Neuronal stem cell (in vitro differentiated cells): ENCODE data around the gene SLC1A7.

Experiments used
- DNase-seq: peaks from one replicate; pipeline ENCODE4 v3.0.0-alpha.2; 2013; ENCODE audit warnings: low spot score
- H2AFZ ChIP-seq: one replicate; pipeline ENCODE4 v1.6.1; 2013; ENCODE audit warnings: mild to moderate bottlenecking, low read length, inconsistent platforms
- H2AK5ac ChIP-seq: 2 replicates; pipeline ENCODE4 v1.6.1; 2013; ENCODE audit warnings: low read depth, mild to moderate bottlenecking, inconsistent platforms, low read length, moderate library complexity, mixed read lengths
- H2BK120ac ChIP-seq: 2 replicates; pipeline ENCODE4 v1.6.1; 2013; ENCODE audit warnings: low read depth, mild to moderate bottlenecking, inconsistent platforms, low read length, moderate library complexity, mixed read lengths
- H2BK12ac ChIP-seq: one replicate; pipeline ENCODE4 v1.6.1; 2013; ENCODE audit warnings: low read length, inconsistent platforms
- H2BK15ac ChIP-seq: 2 replicates; pipeline ENCODE4 v1.6.1; 2013; ENCODE audit warnings: mild to moderate bottlenecking, low read length, inconsistent platforms, mixed read lengths
- H2BK5ac ChIP-seq: one replicate; pipeline ENCODE4 v1.6.1; 2013; ENCODE audit warnings: inconsistent platforms, mild to moderate bottlenecking, low read length, moderate library complexity
- H3K14ac ChIP-seq: one replicate; pipeline ENCODE4 v1.6.1; 2013; ENCODE audit warnings: low read length, inconsistent platforms
- H3K18ac ChIP-seq: 2 replicates; pipeline ENCODE4 v1.6.1; 2013; ENCODE audit warnings: low read length, inconsistent platforms
- H3K23ac ChIP-seq: 2 replicates; pipeline ENCODE4 v1.6.1; 2013; ENCODE audit warnings: low read depth, mild to moderate bottlenecking, mixed read lengths, low read length, inconsistent platforms; ENCODE audit not compliant: poor library complexity
- H3K27ac ChIP-seq: replicated peaks from 3 replicates; pipeline ENCODE4 v1.5.1; 2013; ENCODE audit warnings: low read length, inconsistent platforms
- H3K27me3 ChIP-seq, 3 experiments: 2 replicates each; pipeline ENCODE4 v1.6.1; 2013; ENCODE audit warnings: low read length in 3 of 3, mild to moderate bottlenecking in 2 of 3, inconsistent platforms in 1 of 3, low read depth in 1 of 3, mixed read lengths in 1 of 3, moderate library complexity in 1 of 3; ENCODE audit not compliant: control insufficient read depth in 3 of 3, insufficient read depth in 3 of 3
- H3K36me3 ChIP-seq, 2 donors: replicated peaks in 1 of 2; 2 replicates each; pipeline ENCODE4 v1.6.1; 2013; ENCODE audit warnings: low read length in 2 of 2; ENCODE audit not compliant: control insufficient read depth in 2 of 2, insufficient read depth in 2 of 2
- H3K4ac ChIP-seq: 2 replicates; pipeline ENCODE4 v1.6.1; 2013; ENCODE audit warnings: inconsistent platforms, mild to moderate bottlenecking, low read length, moderate library complexity
- H3K4me1 ChIP-seq, 2 donors: 1 replicate in 1 of 2; 2 replicates in 1 of 2; pipeline ENCODE4 v1.6.1; 2013; ENCODE audit warnings: low read length in 2 of 2, low read depth in 1 of 2; ENCODE audit not compliant: control insufficient read depth in 2 of 2, insufficient read depth in 1 of 2
- H3K4me2 ChIP-seq: one replicate; pipeline ENCODE4 v1.6.1; 2013; ENCODE audit warnings: mild to moderate bottlenecking, low read length, inconsistent platforms; ENCODE audit not compliant: insufficient read depth, poor library complexity, severe bottlenecking
- H3K4me3 ChIP-seq, 2 donors: 2 replicates each; pipeline ENCODE4 v1.5.1; 2013; ENCODE audit warnings: low read length in 2 of 2, mild to moderate bottlenecking in 2 of 2, inconsistent platforms in 1 of 2, moderate library complexity in 1 of 2
- H3K79me1 ChIP-seq: one replicate; pipeline ENCODE4 v1.6.1; 2013; ENCODE audit warnings: low read depth, mild to moderate bottlenecking, inconsistent platforms, low read length, moderate library complexity
- H3K9ac ChIP-seq: one replicate; pipeline ENCODE4 v1.6.1; 2013; ENCODE audit warnings: mild to moderate bottlenecking, low read depth, low read length, inconsistent platforms; ENCODE audit not compliant: poor library complexity
- H3K9me3 ChIP-seq, 2 donors: replicated peaks in 1 of 2; 2 replicates each; pipeline versions ENCODE3 to v1.6.1; 2013; ENCODE audit warnings: low read length in 2 of 2, mild to moderate bottlenecking in 2 of 2, inconsistent platforms in 1 of 2, low read depth in 1 of 2, mixed read lengths in 1 of 2, moderate library complexity in 1 of 2; ENCODE audit not compliant: control insufficient read depth in 2 of 2, insufficient read depth in 1 of 2
- H4K8ac ChIP-seq: one replicate; pipeline ENCODE4 v1.6.1; 2013; ENCODE audit warnings: low read depth, mild to moderate bottlenecking, inconsistent platforms, low read length, moderate library complexity
- H4K91ac ChIP-seq: one replicate; pipeline ENCODE4 v1.6.1; 2013; ENCODE audit warnings: low read length, low read depth, mild to moderate bottlenecking, inconsistent platforms; ENCODE audit not compliant: poor library complexity
- WGBS, 2 donors: extraction: QIAGEN DNeasy Blood & Tissue Kit; methylation state at CpG; one replicate each; pipeline ENCODE4 v1.1.7; 2013; ENCODE audit warnings: missing lambda C conversion rate in 2 of 2, mixed read lengths in 1 of 2; ENCODE audit not compliant: insufficient read length in 2 of 2, insufficient replicate concordance in 1 of 2; ENCODE audit errors: extremely low coverage in 2 of 2; 5-methylcytosine and 5-hydroxymethylcytosine counted together

The SLC1A7 gene

DNA sequence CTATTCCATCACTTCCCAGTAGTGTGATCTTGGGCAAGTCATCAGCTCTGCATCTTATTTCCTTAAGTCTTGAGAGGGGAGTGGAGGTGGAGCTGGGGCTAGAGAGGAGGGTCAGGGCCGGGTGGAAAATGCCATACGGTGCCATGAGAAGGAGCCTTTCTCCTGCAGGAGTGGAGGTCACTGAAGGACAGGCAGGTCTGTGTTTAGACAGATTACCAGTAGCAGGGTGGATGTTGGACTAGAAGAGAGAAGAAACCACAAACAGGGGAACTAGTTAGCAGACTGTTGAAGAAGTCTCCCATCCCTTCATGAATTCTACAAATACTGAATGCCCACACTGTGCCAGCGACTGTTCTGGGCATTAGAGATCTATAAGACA lies 40.3 kb upstream of the SLC1A7 start:
- Histone ChIP-seq H3K4ac (no peak overlapping the region), H4K8ac (no peak overlapping the region), H3K23ac (no peak overlapping the region), H3K27ac (no peak overlapping the region), H3K9me3 (no peaks in the 10 kb centered on the region), H3K36me3 (no peaks in the 10 kb centered on the region), H3K4me1 (no peaks in the 10 kb centered on the region), H2AK5ac (no peak overlapping the region), H3K4me2 (no peak overlapping the region), H4K91ac (no peak overlapping the region), H3K79me1 (no peaks in the 10 kb centered on the region), H3K9ac (no peak overlapping the region), H2BK120ac (no peak overlapping the region), H2BK5ac (no peak overlapping the region), H3K14ac (no peak overlapping the region), H3K4me3 (no peak overlapping the region), H2BK12ac (no peak overlapping the region), H2AFZ (no peak overlapping the region), H3K27me3 (peaks cover 0 to 41% (median 0%) of the 10 kb centered on the region in 3 experiments), H2BK15ac (no peak overlapping the region), H3K18ac (no peak overlapping the region)
- WGBS, 2 donors, result no CpG with 5 or more reads among the region's 3 CpGs
- DNase-seq, result no peak

DNA sequence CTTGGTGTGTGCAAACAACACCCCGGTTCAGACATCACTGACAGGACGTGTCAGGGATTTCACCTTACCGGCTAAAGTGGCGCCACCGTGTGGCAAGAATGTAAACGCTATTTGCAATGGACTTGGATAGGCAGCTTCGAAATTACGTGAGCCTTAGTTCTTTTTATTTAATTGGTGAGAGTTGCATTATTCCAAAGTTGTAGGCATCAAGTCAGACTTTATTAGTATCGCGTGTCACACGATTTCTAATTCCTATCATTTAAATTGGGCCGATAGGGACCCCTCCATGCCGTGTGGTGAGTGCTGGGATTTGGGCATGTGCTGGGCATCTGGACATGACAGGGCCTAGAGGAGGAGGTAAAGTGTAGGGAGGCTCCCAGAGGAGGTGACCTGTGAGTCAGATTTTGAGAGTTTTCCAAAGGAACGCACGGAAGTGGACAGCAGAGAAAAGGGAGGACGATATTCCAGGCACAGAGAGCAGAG lies 39.7 kb upstream of the SLC1A7 start:
- WGBS, 2 donors, result no CpG with 5 or more reads among the region's 16 CpGs
- peak; percentile 86 for DNase-seq
- no peak overlapping the region for H4K91ac ChIP-seq
- H3K27ac ChIP-seq, result no peak overlapping the region
- no peak overlapping the region for H3K9ac ChIP-seq
- H3K27me3 ChIP-seq, result peaks cover 0 to 36% (median 0%) of the 10 kb centered on the region in 3 experiments
- H2BK12ac ChIP-seq, result no peak overlapping the region
- H3K4me2 ChIP-seq, result no peak overlapping the region
- no peak overlapping the region for H3K23ac ChIP-seq
- no peak overlapping the region for H2AK5ac ChIP-seq
- H3K14ac ChIP-seq, result no peak overlapping the region
- no peak overlapping the region for H2BK15ac ChIP-seq
- H3K36me3 ChIP-seq, result no peaks in the 10 kb centered on the region
- H3K4me1 ChIP-seq, result no peaks in the 10 kb centered on the region
- no peak overlapping the region for H4K8ac ChIP-seq
- no peak overlapping the region for H3K4ac ChIP-seq
- H3K4me3 ChIP-seq, result no peak overlapping the region
- no peaks in the 10 kb centered on the region for H3K9me3 ChIP-seq
- no peak overlapping the region for H2BK5ac ChIP-seq
- no peak overlapping the region for H3K18ac ChIP-seq
- H3K79me1 ChIP-seq, result no peaks in the 10 kb centered on the region
- H2BK120ac ChIP-seq, result no peak overlapping the region
- H2AFZ ChIP-seq, result no peak overlapping the region

DNA sequence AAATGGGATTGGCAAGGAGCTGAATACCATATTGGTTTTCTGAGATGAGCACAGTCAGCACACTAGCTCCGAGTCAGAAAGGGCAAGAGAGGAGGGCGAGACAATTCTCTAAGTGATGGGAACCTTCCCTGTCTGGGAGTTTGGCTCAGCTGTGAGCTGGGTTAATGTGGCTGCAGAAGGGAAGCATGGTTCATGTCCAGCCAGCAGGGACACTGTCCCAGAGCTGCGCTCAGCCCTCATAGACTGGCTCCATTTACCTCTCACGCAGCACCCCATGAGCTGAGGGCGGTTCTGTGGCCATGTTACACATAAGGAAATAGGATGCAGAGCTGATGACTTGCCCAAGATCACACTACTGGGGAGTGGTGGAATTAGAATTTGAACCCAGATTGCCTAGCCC lies 38.5 kb upstream of the SLC1A7 start:
- no peak overlapping the region for H2BK120ac ChIP-seq

DNA sequence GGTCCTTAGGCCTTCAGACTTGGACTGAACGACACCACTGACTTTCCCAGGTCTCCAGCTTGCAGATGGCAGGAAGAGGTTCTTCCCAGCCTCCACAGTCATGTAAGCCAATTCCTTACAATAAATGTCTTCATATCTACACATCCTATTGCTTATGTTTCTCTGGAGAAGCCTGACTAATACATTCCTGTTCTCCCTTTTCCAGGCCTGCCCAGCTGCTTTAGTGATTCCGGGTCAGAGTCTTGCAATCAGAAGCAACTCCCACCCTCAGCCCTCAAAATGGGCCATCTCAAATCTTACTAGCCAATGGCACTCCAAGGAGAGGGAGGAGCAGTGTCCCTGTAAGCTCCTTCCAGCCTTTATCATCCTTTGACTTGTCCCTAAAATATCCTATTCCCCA lies 37.8 kb upstream of the SLC1A7 start:
- Histone ChIP-seq H3K79me1 (no peaks in the 10 kb centered on the region), H4K91ac (no peak overlapping the region), H3K4me2 (no peak overlapping the region), H3K23ac (no peak overlapping the region), H2BK120ac (no peak overlapping the region), H3K14ac (no peak overlapping the region), H3K27ac (no peak overlapping the region), H3K36me3 (no peaks in the 10 kb centered on the region), H3K4me3 (no peak overlapping the region), H2BK5ac (no peak overlapping the region), H2BK12ac (no peak overlapping the region), H3K27me3 (peaks cover 0 to 39% (median 0%) of the 10 kb centered on the region in 3 experiments), H3K9me3 (no peaks in the 10 kb centered on the region), H2AFZ (no peak overlapping the region), H3K18ac (no peak overlapping the region), H3K4me1 (no peaks in the 10 kb centered on the region), H2BK15ac (no peak overlapping the region), H2AK5ac (no peak overlapping the region), H3K9ac (no peak overlapping the region), H3K4ac (no peak overlapping the region), H4K8ac (no peak overlapping the region)
- whole genome bisulfite sequencing, 2 donors, result no CpG with 5 or more reads among the region's 2 CpGs
- no peak for DNase-seq

More for the DNA sequence above, 38.5 kb upstream of the SLC1A7 start:
- Histone ChIP-seq H3K4me3 (no peak overlapping the region), H3K9me3 (no peaks in the 10 kb centered on the region), H3K23ac (no peak overlapping the region), H3K79me1 (no peaks in the 10 kb centered on the region), H3K27ac (no peak overlapping the region), H3K14ac (no peak overlapping the region), H4K91ac (no peak overlapping the region), H2AK5ac (no peak overlapping the region), H3K4me2 (no peak overlapping the region), H2AFZ (no peak overlapping the region), H4K8ac (no peak overlapping the region), H2BK15ac (no peak overlapping the region), H2BK12ac (no peak overlapping the region), H3K18ac (no peak overlapping the region), H3K4ac (no peak overlapping the region), H3K9ac (no peak overlapping the region), H2BK5ac (no peak overlapping the region), H3K36me3 (no peaks in the 10 kb centered on the region), H3K4me1 (no peaks in the 10 kb centered on the region), H3K27me3 (peaks cover 0 to 36% (median 0%) of the 10 kb centered on the region in 3 experiments)
- DNase-seq, result no peak
- no CpG with 5 or more reads among the region's 5 CpGs for whole genome bisulfite sequencing, 2 donors
